ENCODE data around the gene ENTPD1.

The ENTPD1 gene

DNA sequence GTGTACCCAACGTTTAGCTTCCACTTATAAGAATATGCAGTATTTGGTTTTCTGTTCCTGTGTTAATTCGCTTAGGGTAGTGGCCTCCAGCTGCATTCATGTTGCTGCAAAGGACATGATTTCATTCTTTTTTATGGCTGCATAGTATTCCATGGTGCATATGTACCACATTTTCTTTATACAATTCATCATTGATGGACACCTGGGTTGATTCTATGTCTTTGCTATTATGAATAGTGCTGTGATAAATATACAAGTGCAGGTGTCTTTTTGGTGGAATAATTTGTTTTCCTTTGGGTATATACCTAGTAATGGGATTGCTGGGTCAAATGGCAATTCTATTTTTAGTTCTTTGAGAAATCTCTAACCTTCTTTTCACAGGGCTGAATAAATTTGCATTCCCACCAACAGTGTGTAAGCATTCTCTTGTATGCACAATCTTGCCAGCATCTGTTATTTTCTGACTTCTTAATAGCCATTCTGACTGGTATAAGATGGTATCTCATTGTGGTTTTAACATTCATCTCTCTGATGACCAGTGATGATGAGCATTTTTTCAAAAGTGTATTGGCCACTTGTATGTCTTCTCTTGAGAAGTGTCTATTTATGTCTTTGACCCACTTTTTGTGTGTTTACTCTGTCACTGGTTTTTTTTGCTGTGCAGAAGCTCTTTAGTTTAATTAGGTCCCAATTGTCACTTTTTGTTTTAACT, 79.3 kb downstream of the ENTPD1 start:
- TF ChIP-seq, protein P1, sequence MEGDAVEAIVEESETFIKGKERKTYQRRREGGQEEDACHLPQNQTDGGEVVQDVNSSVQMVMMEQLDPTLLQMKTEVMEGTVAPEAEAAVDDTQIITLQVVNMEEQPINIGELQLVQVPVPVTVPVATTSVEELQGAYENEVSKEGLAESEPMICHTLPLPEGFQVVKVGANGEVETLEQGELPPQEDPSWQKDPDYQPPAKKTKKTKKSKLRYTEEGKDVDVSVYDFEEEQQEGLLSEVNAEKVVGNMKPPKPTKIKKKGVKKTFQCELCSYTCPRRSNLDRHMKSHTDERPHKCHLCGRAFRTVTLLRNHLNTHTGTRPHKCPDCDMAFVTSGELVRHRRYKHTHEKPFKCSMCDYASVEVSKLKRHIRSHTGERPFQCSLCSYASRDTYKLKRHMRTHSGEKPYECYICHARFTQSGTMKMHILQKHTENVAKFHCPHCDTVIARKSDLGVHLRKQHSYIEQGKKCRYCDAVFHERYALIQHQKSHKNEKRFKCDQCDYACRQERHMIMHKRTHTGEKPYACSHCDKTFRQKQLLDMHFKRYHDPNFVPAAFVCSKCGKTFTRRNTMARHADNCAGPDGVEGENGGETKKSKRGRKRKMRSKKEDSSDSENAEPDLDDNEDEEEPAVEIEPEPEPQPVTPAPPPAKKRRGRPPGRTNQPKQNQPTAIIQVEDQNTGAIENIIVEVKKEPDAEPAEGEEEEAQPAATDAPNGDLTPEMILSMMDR (IDR thresholded peaks at IDR 0.05) = no peak
- no peak for TF ChIP-seq ZFX (IDR thresholded peaks at IDR 0.05; ENCODE audit: borderline replicate concordance)
- no peak overlapping the region for H3K27ac ChIP-seq

GRCh38 chr10:95835911-95836310, 79.9 kb downstream of the ENTPD1 start:
- TF ChIP-seq, protein P1 (IDR thresholded peaks at IDR 0.05) = no peak
- TF ChIP-seq ZFX (IDR thresholded peaks at IDR 0.05; ENCODE audit: borderline replicate concordance) = no peak
- no peak overlapping the region for H3K27ac ChIP-seq

- TF ChIP-seq ZFX (IDR thresholded peaks at IDR 0.05; ENCODE audit: borderline replicate concordance) = no peak
- TF ChIP-seq, protein P1 (IDR thresholded peaks at IDR 0.05) = no peak
- H3K27ac ChIP-seq = no peak overlapping the region
These were observed 80.8 kb downstream of the ENTPD1 start for GRCh38 chr10:95836610-95837355.

GRCh38 chr10:95837356-95837776, 81.4 kb downstream of the ENTPD1 start:
- H3K27ac ChIP-seq = no peak overlapping the region
- no peak for TF ChIP-seq ZFX (IDR thresholded peaks at IDR 0.05; ENCODE audit: borderline replicate concordance)
- TF ChIP-seq, protein P1 (IDR thresholded peaks at IDR 0.05) = no peak

GRCh38 chr10:95837783-95838182, 81.8 kb downstream of the ENTPD1 start:
- H3K27ac ChIP-seq = no peak overlapping the region
- TF ChIP-seq, protein P1 (IDR thresholded peaks at IDR 0.05) = no peak
- TF ChIP-seq ZFX (IDR thresholded peaks at IDR 0.05; ENCODE audit: borderline replicate concordance) = no peak

- no peak for TF ChIP-seq ZFX (IDR thresholded peaks at IDR 0.05; ENCODE audit: borderline replicate concordance)
- TF ChIP-seq, protein P1 (IDR thresholded peaks at IDR 0.05) = no peak
- no peak overlapping the region for H3K27ac ChIP-seq
These were observed 84.2 kb downstream of the ENTPD1 start for GRCh38 chr10:95840121-95840520.

DNA sequence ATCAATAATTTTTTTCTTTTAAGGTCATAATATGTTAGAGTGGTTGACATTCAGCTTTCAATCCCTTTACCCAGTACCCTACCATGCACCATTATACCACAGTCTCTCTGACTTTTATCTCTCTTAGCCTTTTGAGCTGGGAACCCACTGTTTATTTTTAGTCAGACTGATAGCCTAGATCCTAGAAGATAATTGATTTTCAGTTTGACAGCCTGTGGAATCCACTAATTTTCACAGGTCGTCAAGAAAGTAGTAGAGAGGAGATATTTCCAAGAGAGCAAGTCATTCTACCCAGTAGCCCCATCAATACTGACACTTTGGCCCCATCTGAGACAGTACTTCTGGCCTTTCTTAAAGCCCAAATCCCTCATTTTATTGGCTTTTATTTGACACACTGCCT, 84.7 kb downstream of the ENTPD1 start:
- TF ChIP-seq, protein P1 (IDR thresholded peaks at IDR 0.05) = no peak
- no peak for TF ChIP-seq ZFX (IDR thresholded peaks at IDR 0.05; ENCODE audit: borderline replicate concordance)
- H3K27ac ChIP-seq = no peak overlapping the region
